Kasumi-1 (cell line): ENCODE results near the gene TUFM.
A peak's percentile ranks its signal among the peaks of the same experiment; 100 is the strongest.
"Not testable (repeated sequence)": the region's sequence is repeated elsewhere in the genome, so short reads cannot be mapped to it uniquely, and the experiment has no call there.

ENCODE experiments used
- DNase-seq, 2 experiments: peaks; one replicate each; lab custom pipeline; 2025; lab: John Stamatoyannopoulos, UW

TUFM gene

DNA sequence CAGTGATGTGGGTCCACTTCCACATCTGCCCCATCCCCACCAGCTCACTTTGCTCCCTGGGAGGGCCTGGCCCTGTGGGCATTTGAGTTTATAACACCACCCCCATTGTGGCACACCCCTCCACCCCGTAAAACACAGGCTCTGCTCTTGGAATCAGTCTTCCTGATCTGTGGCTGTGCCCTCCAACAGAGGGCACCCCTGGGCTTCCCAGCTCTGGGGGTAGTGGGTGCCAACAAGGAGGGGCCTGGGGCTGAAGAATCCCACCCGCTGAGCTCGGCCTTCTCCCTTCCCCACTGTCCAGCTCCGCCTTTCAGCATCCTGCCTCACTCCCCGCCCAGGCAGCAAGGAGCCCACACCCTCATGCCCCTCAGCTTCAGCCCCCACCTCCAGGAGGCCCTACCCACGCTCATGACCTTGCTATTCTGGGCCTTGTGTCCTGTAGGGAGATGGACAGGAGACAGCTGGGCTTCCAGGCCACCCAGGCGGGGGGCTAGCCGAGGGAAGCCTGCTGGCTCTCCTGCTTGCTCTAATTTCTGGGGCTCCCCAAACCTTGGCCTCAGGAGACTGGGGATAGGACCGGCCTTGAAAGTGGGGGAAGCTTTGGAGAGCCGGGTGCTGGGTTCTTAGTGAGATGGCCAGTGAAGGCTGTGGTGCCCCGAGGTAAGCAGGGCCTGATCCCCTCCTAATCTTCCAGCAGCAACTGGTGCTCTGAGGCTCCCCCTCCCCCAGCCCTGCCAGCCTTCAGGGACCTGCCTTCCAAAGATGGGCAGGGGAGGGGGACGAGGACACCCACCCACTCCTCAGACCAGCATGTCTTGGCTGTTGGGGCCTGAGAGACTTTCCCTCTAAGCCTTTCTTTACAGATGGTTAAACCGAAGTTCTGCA is 29.2 kb upstream of the TUFM start:
- no peak for DNase-seq

DNA sequence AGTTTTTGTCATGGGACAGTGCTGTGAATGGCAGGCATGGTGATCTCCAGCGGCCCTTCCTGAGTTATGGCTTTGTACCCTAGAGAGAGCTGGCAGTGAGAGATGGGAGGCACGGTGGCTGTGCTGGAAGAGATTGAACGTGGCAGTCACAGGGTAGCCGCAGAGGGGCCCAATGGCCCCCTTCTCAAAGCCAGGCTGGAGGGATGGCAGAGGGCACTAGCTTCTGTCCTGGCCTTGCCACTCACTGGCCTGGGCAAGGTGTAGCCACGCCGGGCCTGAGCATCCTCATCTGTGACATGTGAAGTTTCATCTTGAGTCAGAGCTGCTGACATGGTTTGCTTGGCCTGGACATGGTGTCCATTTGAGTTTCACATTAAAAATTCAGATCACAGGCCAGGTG is 28.3 kb upstream of the TUFM start:
- no peak for DNase-seq

DNA sequence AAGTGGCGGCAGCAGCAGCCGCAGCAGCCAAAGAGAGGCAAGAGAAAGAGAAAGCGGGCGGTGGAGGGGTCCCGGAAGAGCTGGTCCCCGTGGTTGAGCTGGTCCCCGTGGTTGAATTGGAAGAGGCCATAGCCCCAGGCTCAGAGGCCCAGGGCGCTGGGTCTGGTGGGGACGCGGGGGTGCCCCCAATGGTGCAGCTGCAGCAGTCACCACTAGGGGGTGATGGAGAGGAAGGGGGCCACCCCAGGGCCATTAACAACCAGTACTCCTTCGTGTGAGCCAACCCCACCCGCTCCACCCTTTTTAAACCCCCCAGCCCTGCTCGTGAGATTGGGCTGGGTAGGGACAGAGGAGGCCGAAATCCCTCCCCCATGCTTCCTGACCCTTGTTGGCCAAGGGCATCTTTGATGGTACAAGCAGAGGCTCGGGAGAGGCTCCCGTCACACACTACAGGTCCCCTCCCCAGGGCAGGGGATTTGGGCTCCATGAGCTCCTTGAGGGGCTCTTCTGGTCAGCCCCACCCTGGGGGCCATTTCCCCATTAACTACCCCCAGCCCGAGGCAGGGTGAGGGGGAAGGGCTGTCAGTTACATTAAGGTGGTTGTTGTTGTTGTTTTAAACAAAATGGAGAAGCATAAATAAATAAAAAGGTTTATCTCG is 27.5 kb upstream of the TUFM start:
- peak in 1 of 2 experiments; percentile 15 for DNase-seq

DNA sequence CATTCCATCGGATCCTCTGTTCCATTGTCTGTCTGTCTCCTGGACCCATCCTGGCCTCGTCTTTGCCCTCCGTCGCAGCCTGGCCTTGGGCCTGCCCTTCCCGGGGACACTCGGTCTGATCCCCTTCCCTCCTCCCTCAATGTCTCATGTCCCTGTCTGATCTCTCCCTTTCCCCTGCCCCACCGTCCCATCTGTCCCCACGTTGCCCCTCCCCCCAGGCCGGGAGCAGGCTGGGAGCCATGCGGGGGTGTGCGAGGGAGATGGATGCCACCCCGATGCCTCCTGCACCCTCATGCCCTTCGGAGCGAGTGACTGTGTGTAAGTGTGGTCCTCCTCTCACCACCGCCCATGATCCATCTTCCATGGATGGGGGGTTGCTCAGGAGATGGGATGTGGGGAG is 26.8 kb upstream of the TUFM start:
- no peak for DNase-seq

DNA sequence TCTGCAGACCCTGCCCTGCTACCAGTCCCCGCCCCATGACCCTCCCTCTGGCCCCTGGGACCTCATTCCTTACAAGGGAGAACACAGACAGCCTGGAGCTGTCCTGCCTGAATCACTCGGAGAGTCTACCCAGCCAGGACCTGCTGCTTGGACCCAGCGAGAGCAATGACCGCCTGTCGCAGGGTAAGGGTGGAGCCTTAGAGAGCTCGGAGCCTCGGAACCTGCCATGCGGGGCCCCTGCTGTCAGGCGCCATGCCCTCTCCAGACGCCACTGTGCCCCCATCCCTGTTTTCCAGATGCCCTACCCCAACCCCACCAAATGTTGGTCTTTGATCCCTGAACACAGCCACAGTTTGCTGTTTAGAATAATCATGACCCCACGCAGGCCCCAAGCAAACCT is 23.1 kb upstream of the TUFM start:
- no peak for DNase-seq

DNA sequence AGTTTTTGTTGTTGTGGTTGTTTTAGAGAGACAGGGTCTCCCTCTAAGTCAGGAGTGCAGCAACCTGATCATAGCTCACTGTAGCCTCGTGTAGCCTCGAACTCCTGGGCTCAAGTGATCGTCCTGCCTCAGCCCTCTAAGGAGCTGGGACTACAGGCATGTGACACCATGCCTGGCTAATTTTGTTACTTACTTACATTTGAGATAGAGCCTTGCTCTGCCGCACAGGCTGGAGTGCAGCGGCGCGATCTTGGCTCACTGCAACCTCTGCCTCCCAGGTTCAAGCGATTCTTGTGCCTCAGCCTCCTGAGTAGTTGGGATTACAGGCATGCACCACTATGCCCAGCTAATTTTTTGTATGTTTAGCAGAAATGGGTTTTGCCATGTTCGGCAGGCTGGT is 21.5 kb upstream of the TUFM start:
- not testable (repeated sequence) for DNase-seq

DNA sequence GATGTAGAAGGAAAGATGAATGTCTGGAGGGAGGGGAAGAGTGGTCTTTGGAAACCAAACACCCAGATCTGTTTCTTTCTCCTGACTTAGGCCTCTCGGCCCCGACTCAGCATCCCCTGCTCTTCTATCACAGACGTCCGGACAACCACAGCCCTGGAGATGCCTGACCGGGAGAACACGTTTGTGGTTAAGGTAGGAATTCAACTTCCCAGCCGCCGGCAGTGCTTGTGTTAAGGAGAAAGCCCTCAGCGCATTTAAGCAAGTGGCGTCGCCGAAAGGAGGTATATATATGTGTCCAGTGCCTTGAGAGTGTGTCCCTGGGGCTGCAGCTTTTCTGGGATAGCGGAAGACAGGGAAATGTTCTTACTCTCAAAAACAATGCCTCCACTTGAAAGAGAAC is 21.1 kb upstream of the TUFM start:
- no peak for DNase-seq

DNA sequence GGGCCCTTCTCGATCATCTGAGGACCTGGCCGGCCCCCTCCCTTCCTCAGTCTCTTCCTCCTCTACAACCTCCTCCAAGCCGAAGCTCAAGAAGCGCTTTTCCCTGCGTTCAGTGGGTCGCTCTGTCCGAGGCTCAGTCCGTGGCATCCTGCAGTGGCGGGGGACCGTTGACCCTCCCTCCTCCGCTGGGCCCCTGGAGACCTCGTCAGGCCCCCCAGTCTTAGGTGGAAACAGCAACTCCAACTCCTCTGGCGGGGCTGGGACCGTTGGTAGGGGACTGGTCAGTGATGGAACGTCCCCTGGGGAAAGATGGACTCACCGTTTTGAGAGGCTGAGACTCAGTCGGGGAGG is 20.3 kb upstream of the TUFM start:
- DNase-seq: no peak

DNA sequence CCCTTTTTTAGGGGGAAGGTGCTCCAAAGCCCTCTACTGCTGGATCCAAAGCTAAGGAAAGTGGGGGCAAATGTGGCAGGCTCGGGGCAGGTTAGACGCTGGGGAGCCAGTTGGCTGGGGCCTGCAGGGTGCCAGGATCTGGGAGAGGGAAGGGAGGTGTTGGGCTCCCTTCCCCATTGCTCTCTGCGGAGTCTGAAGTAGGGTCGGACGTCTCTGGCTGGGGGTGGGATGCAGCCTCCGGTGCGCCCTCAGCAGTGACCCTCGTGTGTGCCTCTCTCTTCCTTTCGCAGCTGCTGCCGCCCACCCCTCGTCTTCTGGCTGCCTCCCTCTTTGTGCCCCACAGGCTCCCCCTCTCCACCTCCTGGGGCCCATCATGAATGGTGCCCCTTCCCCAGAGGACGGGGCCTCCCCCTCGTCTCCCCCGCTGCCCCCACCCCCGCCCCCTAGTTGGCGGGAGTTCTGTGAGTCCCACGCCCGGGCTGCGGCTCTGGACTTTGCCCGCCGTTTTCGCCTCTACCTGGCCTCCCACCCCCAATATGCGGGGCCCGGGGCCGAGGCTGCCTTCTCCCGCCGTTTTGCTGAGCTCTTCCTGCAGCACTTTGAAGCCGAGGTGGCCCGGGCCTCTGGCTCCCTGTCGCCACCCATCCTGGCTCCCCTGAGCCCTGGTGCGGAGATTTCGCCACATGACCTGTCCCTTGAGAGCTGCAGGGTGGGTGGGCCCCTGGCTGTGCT is 19.7 kb upstream of the TUFM start:
- no peak for DNase-seq

DNA sequence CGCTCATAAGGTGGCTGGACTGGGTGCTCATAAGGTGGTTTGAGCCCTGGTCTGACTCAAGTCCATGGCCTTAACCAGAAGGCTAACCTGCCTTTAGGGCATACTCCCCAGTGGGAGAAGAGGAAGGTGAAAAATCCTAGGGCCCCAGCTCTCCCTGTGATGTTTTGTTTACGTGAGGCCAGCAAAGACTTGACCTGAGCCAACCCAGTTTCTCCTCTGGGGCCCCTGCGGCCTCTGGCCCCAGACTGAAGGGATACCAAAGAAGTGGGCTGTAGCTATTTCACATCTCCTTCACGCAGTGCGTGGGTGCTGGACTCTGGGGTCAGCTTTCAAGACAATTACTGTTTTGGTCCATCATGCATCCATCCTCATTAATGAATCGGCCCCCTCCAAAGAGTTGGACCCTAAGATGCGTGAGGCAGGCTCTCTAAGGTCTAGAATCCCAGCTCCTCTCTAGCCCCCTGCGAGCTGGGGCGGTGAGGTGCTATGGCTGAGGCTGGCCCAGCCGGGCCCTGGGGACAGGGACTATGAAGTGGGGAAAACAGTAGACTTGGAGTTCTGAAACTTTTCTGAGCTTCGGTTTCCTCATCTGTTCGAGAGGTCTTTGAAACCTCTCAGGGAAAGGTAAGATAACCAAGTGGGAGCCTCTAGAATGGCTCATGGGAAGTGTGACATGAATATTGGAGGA is 19.0 kb upstream of the TUFM start:
- no peak for DNase-seq

DNA sequence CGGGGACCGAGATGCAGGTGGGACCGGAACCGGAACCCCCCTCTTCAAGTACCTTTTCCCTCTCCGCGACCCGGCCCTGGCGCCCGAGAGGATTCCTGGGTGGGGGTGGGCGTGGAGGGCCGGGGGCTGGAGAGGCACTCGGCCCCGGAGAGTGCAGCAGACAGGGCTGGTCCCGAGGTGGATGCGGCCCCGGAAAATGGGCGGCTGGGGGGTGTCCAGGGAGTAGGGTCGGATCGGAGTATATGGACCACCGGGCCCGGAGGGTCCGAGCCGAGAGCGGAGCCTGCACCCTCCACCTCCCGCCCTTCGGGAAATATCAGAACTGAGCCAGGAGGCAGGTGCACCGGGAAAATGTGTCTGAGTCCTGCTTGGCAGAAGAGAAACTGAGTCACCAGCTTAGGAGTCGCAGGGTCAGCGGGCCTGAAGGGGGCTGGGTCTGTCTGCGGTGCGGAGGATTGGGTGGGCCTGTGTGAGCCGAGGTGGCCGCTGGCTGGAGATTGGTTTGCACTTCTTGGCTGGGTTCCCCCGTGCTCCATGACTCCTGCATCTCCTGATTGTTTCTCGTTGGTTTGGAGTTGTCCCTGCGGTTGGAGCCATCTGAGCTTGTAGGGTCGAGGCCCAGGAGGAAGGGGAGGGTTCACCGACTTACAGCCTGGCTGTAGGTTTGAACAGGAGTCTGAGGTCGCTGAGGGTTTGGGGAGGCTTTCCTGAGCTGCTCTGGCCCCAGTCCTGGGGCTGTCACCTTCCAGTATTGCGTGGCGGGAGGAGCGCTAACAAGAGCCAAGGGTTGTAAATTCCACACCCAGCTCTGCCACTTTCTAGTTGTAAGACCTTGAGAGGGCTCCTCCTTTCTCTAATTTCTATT is 18.0 kb upstream of the TUFM start:
- no peak for DNase-seq

DNA sequence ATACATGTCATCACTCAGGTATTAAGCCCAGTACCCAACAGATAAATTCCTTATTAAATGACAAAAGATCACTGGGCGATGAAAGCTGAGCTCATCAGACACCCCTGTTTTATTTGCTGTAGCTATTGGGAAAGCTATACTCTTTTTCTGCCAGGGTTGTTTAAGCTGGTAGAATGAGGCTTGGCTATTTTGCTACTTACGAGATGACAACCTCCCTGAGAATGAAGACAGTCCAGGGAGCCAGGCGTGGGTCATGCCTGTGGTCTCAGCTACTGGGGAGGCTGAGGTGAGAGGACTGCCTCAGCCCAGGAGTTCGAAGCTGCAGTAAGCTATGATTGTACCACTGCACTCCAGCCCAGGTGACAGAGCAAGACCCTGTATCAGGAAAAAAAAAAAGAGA is 13.2 kb upstream of the TUFM start:
- no peak for DNase-seq

DNA sequence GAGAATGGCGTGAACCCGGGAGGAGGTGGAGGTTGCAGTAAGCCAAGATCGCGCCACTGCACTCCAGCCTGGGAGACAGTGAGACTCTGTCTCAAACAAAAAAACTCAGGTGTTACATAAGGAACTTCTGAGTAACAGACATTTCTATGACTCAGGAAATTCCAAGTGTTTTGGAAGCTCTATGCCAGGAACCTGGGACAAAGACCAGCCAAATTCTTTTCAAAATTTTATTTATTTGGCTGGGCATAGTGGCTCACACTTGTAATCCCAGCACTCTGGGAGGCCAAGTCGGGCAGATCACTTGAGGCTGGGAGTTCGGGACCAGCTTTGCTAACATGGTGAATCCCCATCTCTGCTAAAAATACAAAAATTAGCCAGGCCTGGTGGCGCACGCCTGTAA is 12.3 kb upstream of the TUFM start:
- no peak for DNase-seq

DNA sequence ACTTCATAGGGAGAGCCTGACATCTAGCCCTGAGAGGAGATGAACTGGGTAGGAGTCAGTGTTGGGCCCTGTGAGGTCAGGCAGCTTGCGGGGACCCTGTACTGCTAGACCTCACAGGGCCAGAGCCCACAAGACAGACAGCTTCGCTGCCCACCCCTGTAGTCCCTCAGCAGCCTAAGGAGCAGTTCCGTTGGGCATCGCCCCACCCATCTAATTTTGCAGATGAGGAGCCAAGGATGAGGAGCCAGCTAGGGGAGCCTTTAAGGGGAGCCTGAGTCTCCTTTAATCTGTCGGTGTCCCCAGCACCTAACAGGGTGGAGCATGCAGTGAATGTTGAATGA is 755 bp upstream of the TUFM start:
- no peak for DNase-seq

DNA sequence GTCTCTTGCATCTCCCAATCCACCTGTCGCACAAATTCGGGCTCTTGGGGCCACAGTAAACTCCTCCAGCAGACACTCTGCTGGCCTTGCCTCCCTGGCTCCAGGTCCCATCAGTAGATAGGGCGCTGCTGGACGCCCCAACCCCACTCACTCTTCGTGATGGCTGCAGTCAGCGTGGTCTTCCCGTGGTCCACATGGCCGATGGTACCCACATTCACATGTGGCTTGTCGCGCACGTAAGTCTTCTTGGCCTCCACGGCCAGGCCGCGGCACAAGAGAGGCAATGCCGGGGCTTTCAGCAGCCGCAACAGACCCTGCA is 428 bp downstream of the TUFM start:
- no peak for DNase-seq

DNA sequence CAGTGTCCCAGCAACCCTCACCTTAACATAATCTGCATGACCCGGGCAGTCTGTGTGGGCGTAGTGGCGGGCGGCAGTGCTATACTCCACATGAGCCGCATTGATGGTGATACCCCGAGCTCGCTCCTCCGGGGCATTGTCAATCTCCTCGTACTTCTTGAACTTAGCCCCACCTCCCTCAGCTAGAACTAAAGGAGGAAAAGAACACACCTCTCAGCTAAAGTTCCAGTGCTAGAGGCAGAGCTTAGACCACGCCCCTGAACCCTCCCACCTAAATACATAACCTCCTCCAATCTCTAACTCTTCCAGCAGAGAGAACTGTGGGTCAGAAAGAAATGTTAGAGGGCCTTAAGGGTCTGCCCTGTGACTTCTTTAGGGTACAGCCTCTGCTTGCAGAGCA is 855 bp downstream of the TUFM start:
- peak; percentile 22 to 31 for DNase-seq

DNA sequence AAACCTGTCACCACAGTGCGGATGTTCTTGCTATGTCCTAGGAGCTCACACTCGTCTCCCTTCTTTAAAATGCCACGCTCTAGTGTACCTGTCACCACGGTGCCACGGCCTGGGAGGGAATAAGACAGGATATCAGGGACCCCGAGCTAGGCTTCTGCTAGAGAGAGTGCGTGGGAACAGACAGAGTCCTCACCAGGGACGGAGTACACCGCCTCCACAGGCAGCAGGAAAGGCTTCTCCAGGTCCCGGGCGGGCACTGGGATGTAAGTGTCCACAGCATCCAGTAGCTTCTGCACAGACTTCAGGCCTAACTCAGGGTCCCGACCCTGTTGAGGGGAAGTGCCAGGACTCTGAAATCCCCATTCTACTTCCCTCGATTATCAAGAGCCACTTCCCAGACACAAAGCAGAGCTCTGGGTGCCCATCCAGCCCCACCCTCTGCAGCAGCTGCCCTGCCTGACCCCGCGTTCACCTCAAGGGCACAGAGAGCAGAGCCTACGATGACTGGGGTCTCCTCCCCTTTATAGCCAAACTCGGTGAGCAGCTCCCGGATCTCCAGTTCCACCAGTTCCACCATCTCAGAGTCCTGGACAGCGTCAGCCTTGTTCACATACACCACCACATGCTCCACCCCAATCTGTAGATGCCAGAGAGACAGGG is 1.8 kb downstream of the TUFM start:
- no peak for DNase-seq

DNA sequence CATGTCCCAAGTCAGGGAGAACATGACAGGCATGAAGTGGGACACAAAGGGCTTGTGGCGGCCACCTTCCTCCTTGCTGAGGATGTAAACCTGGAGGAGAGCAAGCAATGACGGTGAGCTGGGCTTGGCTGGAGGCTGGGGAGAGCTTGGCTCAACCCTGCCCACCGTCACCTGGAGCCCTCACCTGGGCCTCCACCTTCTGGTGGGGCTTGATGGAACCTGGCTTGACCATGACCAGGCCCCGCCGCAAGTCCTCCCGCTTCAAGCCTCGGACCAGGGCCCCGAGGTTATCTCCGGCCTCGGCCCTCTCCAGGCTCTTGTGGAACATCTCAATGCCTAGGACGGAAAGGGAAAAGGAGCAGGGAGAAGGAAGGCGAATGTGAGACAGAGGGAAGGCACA is 2.4 kb downstream of the TUFM start:
- DNase-seq: no peak

DNA sequence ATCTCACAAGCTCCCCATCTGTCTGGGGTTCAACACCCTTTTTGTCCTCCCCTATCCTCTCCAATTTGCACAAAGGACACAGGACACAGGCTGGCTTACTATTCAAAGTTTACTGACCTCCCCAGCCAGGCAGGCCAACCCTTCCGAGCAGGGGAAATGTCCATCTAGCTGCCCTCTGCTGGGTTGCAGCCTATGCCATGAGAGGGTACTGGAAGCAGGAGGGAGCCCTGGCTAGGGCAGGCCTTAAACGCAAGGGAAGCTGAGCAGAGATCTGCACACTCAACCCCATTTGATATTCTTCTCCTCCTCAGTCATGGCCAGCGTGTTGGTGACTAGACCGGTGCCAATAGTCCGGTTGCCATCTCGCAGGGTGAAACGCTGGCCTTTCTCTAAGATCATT is 3.5 kb downstream of the TUFM start:
- no peak for DNase-seq

DNA sequence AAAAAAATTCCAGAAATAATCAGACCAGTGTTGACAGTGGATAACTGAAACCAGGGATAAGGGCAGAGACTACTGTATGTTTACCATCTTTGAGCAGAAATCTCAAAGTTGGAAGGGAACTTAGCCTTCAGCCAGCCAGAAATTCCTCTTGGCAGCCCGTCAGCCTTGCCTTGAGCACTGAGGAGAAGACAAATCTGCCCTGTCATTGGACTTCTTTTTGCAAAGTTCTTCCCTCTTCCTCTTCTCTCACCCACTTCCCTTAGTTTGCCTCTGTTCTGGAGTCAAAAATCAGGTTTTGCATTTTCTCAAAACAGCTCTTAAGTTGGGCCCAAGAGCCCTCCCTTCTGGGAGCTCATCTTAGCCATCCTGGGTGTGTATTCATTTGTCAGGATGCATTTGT is 6.2 kb downstream of the TUFM start:
- DNase-seq: no peak

DNA sequence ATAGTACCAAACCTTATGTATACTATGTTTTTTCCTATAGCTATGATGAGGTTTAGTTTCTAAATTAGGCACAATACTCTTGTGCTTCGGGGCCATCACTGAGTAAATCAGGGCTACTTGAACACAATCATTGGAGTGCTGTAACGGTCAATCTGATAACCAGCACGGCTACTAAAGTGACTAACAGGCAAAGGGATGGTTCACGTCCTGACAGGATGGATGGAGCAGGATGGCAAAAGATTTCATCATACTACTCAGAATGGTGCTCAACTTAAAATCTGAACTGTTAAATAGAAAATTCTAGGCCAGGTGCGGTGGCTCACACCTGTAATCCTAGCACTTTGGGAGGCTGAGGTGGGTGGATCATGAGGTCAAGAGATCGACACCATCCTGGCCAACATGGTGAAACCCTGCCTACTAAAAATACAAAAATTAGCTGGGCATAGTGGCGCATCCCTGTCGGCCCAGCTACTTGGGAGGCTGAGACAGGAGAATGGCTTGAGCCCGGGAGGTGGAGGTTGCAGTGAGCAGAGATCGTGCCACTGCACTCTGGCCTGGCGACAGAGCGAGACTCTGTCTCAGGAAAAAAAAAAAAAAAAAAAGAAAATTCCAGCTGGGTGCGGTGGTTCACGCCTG is 7.0 kb downstream of the TUFM start:
- DNase-seq: no peak
